ENCODE results near the gene DLGAP1. TPM values are rescaled to one million over a fixed set of nuclear protein-coding genes. Genes with fewer than 3 reads are reported as not detected.

Gene DLGAP1
- total and polyA plus RNA-seq, 2 donors (not counting 1 experiment from before 2014, with no cell fraction given) = 0.07 to 0.61 TPM

DNA sequence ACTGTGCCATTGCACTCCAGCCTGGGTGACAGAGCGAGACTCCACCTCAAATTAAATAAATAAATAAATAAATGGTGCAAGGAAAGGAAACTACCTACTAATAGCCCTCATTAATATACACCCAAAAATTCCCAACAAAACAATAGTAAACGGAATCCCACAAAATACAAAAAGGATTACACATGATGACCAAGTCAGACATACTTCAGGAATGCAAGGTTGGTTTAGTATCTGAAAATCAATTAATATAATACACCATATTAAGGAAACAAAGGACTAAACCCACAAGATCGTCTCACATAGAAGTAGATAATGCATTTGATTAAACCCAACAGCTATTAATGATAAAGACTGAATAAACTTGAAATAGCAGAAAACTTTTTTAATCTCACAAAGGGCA, 697.7 kb downstream of the DLGAP1 start:
- ChIA-PET CTCF (no interaction called here), POLR2A (no interaction called here)
- Mint-ChIP-seq H3K27me3 (no peaks in the 10 kb centered on the region), H3K4me3 (no peak overlapping the region), H3K27ac (no peak overlapping the region), H3K4me1 (no peaks in the 10 kb centered on the region), H3K9me3 (ENCODE audit: insufficient read depth) (peaks cover 7% of the 10 kb centered on the region)
- intact Hi-C loops (cut with micrococcal nuclease) = no loop called here
- TF ChIP-seq, protein P1, sequence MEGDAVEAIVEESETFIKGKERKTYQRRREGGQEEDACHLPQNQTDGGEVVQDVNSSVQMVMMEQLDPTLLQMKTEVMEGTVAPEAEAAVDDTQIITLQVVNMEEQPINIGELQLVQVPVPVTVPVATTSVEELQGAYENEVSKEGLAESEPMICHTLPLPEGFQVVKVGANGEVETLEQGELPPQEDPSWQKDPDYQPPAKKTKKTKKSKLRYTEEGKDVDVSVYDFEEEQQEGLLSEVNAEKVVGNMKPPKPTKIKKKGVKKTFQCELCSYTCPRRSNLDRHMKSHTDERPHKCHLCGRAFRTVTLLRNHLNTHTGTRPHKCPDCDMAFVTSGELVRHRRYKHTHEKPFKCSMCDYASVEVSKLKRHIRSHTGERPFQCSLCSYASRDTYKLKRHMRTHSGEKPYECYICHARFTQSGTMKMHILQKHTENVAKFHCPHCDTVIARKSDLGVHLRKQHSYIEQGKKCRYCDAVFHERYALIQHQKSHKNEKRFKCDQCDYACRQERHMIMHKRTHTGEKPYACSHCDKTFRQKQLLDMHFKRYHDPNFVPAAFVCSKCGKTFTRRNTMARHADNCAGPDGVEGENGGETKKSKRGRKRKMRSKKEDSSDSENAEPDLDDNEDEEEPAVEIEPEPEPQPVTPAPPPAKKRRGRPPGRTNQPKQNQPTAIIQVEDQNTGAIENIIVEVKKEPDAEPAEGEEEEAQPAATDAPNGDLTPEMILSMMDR (IDR thresholded peaks at IDR 0.05) = no peak
- no peak for TF ChIP-seq EZH2 (IDR thresholded peaks at IDR 0.05; ENCODE audit: borderline replicate concordance, insufficient read depth, low read depth, low read length, poor library complexity, severe bottlenecking)
- no peaks in the 10 kb centered on the region for H3K79me2 ChIP-seq (ENCODE audit: control insufficient read depth, insufficient read depth, low read length)
- no peaks in the 10 kb centered on the region for H4K20me1 ChIP-seq (ENCODE audit: control insufficient read depth, insufficient read depth, low read length, poor library complexity, severe bottlenecking)
- no peaks in the 10 kb centered on the region for H3K36me3 ChIP-seq (replicated peaks in 1 of 2; ENCODE audit: control extremely low read depth in 1 of 2, control insufficient read depth in 1 of 2, extremely low read depth in 1 of 2, insufficient read depth in 2 of 2, low read length in 1 of 2)
- H3K4me1 ChIP-seq (ENCODE audit: control insufficient read depth in 2 of 2, insufficient read depth in 2 of 2, low read length in 2 of 2) = no peaks in the 10 kb centered on the region
- ATAC-seq (ENCODE audit: low read depth) = no peak
- H3K27me3 ChIP-seq (replicated peaks in 1 of 4; ENCODE audit: control extremely low read depth in 1 of 4, control insufficient read depth in 3 of 4, insufficient read depth in 4 of 4, low read length in 3 of 4) = no peaks in the 10 kb centered on the region
- no peak overlapping the region for H3K4me3 ChIP-seq (ENCODE audit: control extremely low read depth in 1 of 5, extremely low read depth in 1 of 5, insufficient read depth in 1 of 5, low read depth in 2 of 5, low read length in 4 of 5)
- H3K9me3 ChIP-seq (ENCODE audit: control extremely low read depth in 1 of 3, control insufficient read depth in 2 of 3, insufficient read depth in 1 of 3, low read length in 2 of 3) = peaks cover 0 to 10% (median 0%) of the 10 kb centered on the region in 3 donors
- no peak overlapping the region for H3K9ac ChIP-seq (ENCODE audit: low read length)
- H3K4me2 ChIP-seq (replicated peaks; ENCODE audit: low read depth, low read length, poor library complexity, severe bottlenecking) = no peak overlapping the region
- WGBS (ENCODE audit: insufficient coverage) = no CpG with 5 or more reads among the region's 3 CpGs
- H2AFZ ChIP-seq (ENCODE audit: insufficient read depth, low read depth, low read length, poor library complexity, severe bottlenecking) = no peak overlapping the region
- no peak for DNase-seq
- H3K27ac ChIP-seq (ENCODE audit: low read length in 2 of 2) = no peak overlapping the region

DNA sequence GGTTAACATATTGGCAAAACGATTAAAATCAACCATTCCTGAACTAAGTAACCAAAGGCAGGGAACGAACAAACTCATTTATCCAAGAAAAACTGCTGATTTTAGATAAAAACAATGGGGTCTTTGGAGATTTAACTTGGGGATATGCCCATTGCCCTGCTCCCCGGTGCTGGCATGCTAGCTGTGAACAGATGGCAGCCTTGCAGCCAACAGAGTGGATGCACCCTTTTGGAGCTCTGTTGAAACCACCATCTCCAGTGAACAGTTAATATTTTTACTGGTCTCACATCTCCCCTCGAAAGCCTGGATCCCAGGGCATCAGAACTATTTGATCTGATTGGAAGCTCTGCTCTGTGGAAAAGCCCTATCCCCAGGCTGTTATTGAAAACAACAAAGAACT, 702.0 kb downstream of the DLGAP1 start:
- Histone ChIP-seq H3K79me2 (ENCODE audit: control insufficient read depth, insufficient read depth, low read length) (no peaks in the 10 kb centered on the region), H3K27ac (ENCODE audit: low read length in 2 of 2) (no peak overlapping the region), H3K4me2 (replicated peaks; ENCODE audit: low read depth, low read length, poor library complexity, severe bottlenecking) (no peak overlapping the region), H2AFZ (ENCODE audit: insufficient read depth, low read depth, low read length, poor library complexity, severe bottlenecking) (no peak overlapping the region), H3K27me3 (replicated peaks in 1 of 4; ENCODE audit: control extremely low read depth in 1 of 4, control insufficient read depth in 3 of 4, insufficient read depth in 4 of 4, low read length in 3 of 4) (no peaks in the 10 kb centered on the region), H4K20me1 (ENCODE audit: control insufficient read depth, insufficient read depth, low read length, poor library complexity, severe bottlenecking) (no peaks in the 10 kb centered on the region), H3K9ac (ENCODE audit: low read length) (no peak overlapping the region), H3K4me3 (ENCODE audit: control extremely low read depth in 1 of 5, extremely low read depth in 1 of 5, insufficient read depth in 1 of 5, low read depth in 2 of 5, low read length in 4 of 5) (no peak overlapping the region), H3K9me3 (ENCODE audit: control extremely low read depth in 1 of 3, control insufficient read depth in 2 of 3, insufficient read depth in 1 of 3, low read length in 2 of 3) (peaks cover 0 to 10% (median 0%) of the 10 kb centered on the region in 3 donors), H3K4me1 (ENCODE audit: control insufficient read depth in 2 of 2, insufficient read depth in 2 of 2, low read length in 2 of 2) (no peaks in the 10 kb centered on the region), H3K36me3 (replicated peaks in 1 of 2; ENCODE audit: control extremely low read depth in 1 of 2, control insufficient read depth in 1 of 2, extremely low read depth in 1 of 2, insufficient read depth in 2 of 2, low read length in 1 of 2) (no peaks in the 10 kb centered on the region)
- Mint-ChIP-seq H3K27ac (no peak overlapping the region), H3K4me1 (no peaks in the 10 kb centered on the region), H3K27me3 (peaks cover 7% of the 10 kb centered on the region), H3K4me3 (no peak overlapping the region), H3K9me3 (ENCODE audit: insufficient read depth) (peaks cover 7% of the 10 kb centered on the region)
- CTCF ChIA-PET = no interaction called here
- TF ChIP-seq, protein P1 (IDR thresholded peaks at IDR 0.05) = no peak
- no peak for TF ChIP-seq EZH2 (IDR thresholded peaks at IDR 0.05; ENCODE audit: borderline replicate concordance, insufficient read depth, low read depth, low read length, poor library complexity, severe bottlenecking)
- 89% methylated on average over 2 of the region's 4 CpGs for WGBS (ENCODE audit: insufficient coverage)
- intact Hi-C loops (cut with micrococcal nuclease) = no loop called here
- DNase-seq (no peak), ATAC-seq (ENCODE audit: low read depth) (no peak)
- POLR2A ChIA-PET = no interaction called here
